HUES48 (cell line): ENCODE data around the gene KCNJ6.
"Not testable (repeated sequence)": the region's sequence is repeated elsewhere in the genome, so short reads cannot be mapped to it uniquely, and the experiment has no call there.

Source experiments
- H3K27ac ChIP-seq: one replicate; pipeline ENCODE4 v1.7.0; 2013; ENCODE audit warnings: low read depth, low read length, inconsistent platforms
- H3K27me3 ChIP-seq: 2 replicates; pipeline ENCODE4 v1.6.1; 2013; ENCODE audit warnings: mild to moderate bottlenecking, low read length; ENCODE audit not compliant: control insufficient read depth, insufficient read depth
- H3K36me3 ChIP-seq: 2 replicates; pipeline ENCODE4 v1.6.1; 2013; ENCODE audit warnings: low read length; ENCODE audit not compliant: control insufficient read depth, insufficient read depth
- H3K4me1 ChIP-seq: 2 replicates; pipeline ENCODE4 v1.6.1; 2013; ENCODE audit warnings: mild to moderate bottlenecking, low read length; ENCODE audit not compliant: control insufficient read depth, insufficient read depth
- H3K4me3 ChIP-seq: 2 replicates; pipeline ENCODE4 v1.5.1; 2013; ENCODE audit warnings: mild to moderate bottlenecking, low read depth, low read length
- H3K9ac ChIP-seq: 2 replicates; pipeline ENCODE4 v1.6.1; 2013; ENCODE audit warnings: mild to moderate bottlenecking, low read depth, low read length, moderate library complexity
- H3K9me3 ChIP-seq: 2 replicates; pipeline ENCODE4 v1.6.1; 2013; ENCODE audit warnings: low read length; ENCODE audit not compliant: control insufficient read depth, insufficient read depth

The KCNJ6 gene

DNA sequence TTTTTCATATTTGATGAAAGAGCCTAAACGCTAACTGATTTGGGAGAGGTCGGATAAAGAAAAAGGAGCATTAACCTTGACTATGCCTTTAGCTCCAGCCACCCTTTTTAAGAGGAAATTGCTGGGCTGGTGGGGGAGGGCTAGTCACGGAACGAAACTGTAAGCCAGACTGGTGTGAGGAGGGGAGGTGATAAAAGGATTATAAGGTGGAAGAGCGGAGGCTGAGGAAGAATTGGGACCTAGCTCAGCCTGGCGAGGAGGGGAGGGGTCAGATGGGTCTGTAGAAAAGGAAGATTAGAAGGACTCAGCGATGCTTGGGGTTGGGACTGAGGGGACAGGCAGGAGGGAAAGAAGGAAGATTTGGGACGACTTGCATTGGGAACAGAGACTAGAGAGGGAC, 325.4 kb downstream of the KCNJ6 start:
- not testable (repeated sequence) for H3K36me3 ChIP-seq, H3K9me3 ChIP-seq, H3K27ac ChIP-seq, H3K27me3 ChIP-seq, H3K9ac ChIP-seq
- peaks cover 32% of the 10 kb centered on the region for H3K4me1 ChIP-seq
- H3K4me3 ChIP-seq: peak overlapping the region; percentile 27

DNA sequence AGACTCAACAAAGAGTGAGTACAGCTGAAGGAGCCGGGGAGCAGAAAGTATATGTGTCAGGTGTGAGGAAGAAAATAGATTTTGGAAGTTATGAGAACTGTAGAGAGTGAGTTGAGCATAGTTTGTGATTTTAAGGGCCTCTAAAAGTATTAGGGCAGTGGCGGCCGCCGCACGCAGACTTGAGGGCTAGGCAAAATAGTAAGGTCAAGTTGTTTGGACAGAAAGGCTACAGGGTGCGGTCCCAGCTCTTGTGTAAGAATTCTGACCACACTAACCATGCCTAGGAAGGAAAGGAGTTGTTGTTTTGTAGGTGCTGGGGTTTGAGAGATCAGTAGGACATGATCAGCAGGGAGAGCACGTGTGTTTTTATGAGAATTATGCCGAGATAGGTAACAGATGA, 327.6 kb downstream of the KCNJ6 start:
- H3K9me3 ChIP-seq, H3K4me3 ChIP-seq, H3K27ac ChIP-seq, H3K27me3 ChIP-seq, H3K9ac ChIP-seq, H3K36me3 ChIP-seq: not testable (repeated sequence)
- peaks cover 21% of the 10 kb centered on the region for H3K4me1 ChIP-seq

DNA sequence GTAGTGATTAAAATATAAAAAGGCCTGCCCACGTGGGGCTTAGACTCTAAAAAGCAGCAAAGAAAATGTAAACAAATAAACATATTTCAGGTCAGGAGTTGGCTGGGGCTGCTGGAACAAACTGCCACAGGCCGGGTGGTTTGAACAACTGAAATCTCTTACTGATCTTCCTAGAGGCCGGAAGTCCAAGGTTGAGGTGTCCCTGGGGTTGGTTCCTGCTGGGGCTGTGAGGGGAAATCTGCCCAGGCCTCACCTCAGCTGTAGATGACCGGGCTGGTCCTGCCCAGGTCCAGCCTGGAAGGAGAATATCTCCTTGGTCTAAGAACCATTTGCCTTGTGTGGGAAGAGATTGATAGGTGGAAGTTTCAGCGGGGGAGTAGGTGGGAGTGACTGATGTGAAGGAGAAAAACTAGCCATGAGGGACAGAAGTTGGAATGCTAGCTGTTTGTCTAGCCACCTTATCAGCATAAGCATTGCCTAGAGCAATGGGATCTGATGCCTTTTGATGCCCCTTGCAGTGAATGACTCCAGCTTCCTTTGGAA, 328.6 kb downstream of the KCNJ6 start:
- Histone ChIP-seq H3K9me3 (no peaks in the 10 kb centered on the region), H3K4me3 (no peak overlapping the region), H3K27ac (no peak overlapping the region), H3K36me3 (no peaks in the 10 kb centered on the region), H3K9ac (no peak overlapping the region), H3K27me3 (no peaks in the 10 kb centered on the region), H3K4me1 (peaks cover 12% of the 10 kb centered on the region)

DNA sequence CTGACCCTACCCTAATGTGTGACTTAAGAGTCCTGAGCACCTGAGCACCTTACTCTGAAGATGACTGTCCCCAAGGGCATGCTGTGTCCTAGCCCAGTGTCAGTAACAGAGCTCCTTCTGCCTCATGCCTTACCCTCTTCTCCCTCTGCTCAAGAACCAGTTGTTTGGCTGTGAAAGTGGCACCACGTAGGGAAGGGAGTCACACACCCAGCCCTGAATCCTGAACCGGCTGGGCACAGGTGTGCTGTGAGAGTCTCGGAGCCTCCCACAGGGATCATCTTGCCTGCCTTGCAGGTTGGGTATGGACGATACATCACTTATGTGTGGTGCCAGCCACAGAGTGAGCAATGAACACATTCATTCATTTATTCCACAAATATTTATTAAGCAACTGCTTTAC, 329.1 kb downstream of the KCNJ6 start:
- Histone ChIP-seq H3K9me3 (no peaks in the 10 kb centered on the region), H3K27ac (no peak overlapping the region), H3K36me3 (no peaks in the 10 kb centered on the region), H3K9ac (no peak overlapping the region), H3K27me3 (no peaks in the 10 kb centered on the region), H3K4me3 (no peak overlapping the region), H3K4me1 (peaks cover 7% of the 10 kb centered on the region; the same call in 1 of the 2 replicates)

DNA sequence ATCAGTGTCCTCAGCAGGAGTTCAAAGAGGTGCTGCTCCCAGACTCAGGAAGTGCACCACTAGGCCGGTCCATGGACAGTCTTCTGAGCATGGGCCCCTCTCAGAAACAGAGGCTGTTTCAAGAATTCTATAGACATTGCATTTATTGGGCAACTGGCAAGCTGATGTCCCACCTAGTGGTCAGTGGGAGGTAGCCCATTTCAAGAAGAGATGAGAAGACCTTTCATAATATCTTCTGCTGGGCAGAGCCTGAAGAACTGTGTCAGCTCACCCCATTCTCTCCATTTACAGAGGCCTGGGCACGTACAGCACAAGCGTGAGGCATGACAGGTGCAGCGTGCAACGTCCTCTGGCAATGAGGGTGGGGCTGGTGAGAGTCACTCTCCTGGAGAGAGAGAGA, 333.7 kb downstream of the KCNJ6 start:
- H3K27ac ChIP-seq: no peak overlapping the region
- H3K27me3 ChIP-seq: no peaks in the 10 kb centered on the region
- no peak overlapping the region for H3K4me3 ChIP-seq
- peaks cover 17% of the 10 kb centered on the region for H3K9me3 ChIP-seq
- no peaks in the 10 kb centered on the region for H3K36me3 ChIP-seq
- H3K4me1 ChIP-seq: no peaks in the 10 kb centered on the region
- no peak overlapping the region for H3K9ac ChIP-seq

DNA sequence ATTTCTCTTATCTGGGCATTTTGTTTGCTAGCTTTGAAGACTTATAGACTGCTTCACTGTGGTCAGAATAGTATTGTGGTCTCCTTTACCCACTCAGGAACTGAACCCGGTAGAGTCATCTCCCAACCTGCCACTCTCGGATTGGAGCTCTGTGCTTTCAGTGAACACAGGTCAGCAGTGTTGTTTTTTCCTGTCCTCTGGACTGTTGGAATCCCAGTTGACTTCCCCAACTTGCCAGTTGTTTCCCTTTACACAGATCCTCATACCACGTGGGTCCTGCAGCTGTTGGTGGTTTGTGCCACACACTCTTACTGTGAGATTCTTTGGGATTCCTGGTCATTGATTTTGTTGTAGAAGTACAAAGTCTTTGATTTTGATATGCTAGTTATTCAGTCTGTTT, 335.6 kb downstream of the KCNJ6 start:
- H3K9ac ChIP-seq: no peak overlapping the region
- H3K27ac ChIP-seq: no peak overlapping the region
- no peaks in the 10 kb centered on the region for H3K36me3 ChIP-seq
- peaks cover 18% of the 10 kb centered on the region for H3K9me3 ChIP-seq
- H3K4me3 ChIP-seq: no peak overlapping the region
- H3K4me1 ChIP-seq: no peaks in the 10 kb centered on the region
- H3K27me3 ChIP-seq: no peaks in the 10 kb centered on the region

DNA sequence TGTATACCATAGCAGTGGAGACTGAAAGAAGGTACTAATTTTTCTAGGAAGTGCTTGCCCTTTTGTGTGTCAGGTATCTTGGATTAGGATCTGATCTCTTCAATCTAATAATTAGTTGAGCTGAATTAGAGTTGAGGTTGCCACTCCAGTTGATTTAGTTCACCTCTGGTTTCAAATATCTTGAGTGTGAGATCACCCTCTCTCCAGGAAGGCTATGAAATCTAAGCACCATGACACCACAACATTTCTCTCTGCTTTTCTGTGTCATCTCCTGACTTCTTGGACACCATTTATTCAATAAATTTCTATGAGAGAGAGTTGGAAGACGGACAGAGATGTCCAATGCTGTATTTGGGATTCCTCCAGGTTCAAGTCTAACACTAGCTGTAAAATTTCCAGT, 336.9 kb downstream of the KCNJ6 start:
- Histone ChIP-seq H3K4me3 (no peak overlapping the region), H3K36me3 (no peaks in the 10 kb centered on the region), H3K9me3 (peaks cover 18% of the 10 kb centered on the region), H3K27ac (no peak overlapping the region), H3K4me1 (no peaks in the 10 kb centered on the region), H3K27me3 (no peaks in the 10 kb centered on the region), H3K9ac (no peak overlapping the region)

DNA sequence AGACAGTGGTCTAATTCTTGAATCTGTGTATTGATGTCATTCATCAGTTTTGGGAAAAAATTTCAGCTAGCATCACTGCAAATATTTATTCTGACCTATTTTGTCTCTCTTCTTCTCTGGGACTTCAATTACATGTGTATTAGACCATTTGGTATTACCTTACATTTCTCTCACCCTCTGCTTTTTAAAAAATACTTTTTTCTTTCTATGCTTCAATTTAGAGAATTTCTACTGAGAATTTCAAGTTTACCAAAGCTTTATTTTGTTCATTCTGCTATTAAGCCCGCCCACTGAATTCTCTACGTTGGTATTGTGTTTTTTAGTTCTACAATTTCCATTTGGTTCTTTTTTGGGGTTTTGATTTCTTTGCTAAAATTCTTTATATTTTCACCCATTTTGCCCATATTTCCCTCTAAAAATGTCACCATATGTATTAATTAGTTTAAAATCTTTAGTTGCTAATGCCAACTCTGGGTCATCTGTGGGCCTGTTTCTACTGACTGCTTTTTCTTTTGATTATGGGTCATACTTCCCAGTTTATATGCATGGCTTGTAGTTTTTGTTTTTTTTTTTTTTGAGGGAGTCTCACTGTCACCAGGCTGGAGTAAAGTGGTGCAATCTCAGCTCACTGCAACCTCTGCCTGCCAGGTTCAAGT, 337.7 kb downstream of the KCNJ6 start:
- no peaks in the 10 kb centered on the region for H3K27me3 ChIP-seq

DNA sequence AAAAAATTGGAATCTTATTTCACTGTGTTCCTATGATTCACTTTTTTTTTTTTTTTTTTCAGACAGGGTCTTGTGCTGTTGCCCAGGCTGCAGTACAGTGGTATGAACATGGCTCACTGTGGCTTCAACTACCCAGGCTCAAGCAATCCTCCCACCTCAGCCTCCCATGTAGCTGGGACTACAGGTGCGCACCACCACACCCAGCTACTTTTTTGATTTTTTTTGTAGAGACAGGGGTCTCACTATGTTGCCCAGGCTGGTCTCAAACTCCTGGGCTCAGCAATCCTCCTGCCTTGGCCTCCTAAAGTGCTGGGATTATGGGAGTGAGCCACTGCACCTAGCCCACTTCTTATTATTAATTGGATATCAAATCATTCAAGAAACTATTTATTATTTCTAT, 339.3 kb downstream of the KCNJ6 start:
- not testable (repeated sequence) for H3K27me3 ChIP-seq, H3K4me1 ChIP-seq, H3K4me3 ChIP-seq, H3K9ac ChIP-seq, H3K27ac ChIP-seq, H3K36me3 ChIP-seq
- peaks cover 18% of the 10 kb centered on the region for H3K9me3 ChIP-seq

More for the DNA sequence above, 337.7 kb downstream of the KCNJ6 start:
- Histone ChIP-seq H3K36me3 (no peaks in the 10 kb centered on the region), H3K4me1 (no peaks in the 10 kb centered on the region), H3K27ac (no peak overlapping the region), H3K9ac (no peak overlapping the region), H3K4me3 (no peak overlapping the region), H3K9me3 (peaks cover 18% of the 10 kb centered on the region)

DNA sequence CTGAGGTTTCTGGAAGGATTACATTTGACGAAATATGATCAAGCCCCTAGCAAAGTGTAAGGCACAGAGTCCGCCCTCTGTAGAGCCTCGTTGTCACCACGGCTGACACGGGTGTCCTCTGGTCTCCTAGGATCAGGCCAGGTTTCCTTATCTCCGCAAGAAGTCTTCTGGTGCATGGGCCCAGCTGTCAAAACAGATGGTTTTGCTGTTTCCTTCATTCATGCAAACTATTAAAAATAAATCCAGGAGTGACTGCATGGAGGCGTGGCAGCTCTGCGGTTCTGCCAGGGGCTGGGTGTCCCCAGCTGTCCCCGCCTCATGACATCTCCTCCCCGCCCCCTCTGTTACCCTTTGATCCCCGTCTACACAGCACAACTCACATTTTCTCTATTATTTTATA, 340.7 kb downstream of the KCNJ6 start:
- Histone ChIP-seq H3K27ac (no peak overlapping the region), H3K36me3 (no peaks in the 10 kb centered on the region), H3K27me3 (no peaks in the 10 kb centered on the region), H3K9me3 (peaks cover 18% of the 10 kb centered on the region), H3K4me3 (no peak overlapping the region), H3K4me1 (no peaks in the 10 kb centered on the region), H3K9ac (no peak overlapping the region)

DNA sequence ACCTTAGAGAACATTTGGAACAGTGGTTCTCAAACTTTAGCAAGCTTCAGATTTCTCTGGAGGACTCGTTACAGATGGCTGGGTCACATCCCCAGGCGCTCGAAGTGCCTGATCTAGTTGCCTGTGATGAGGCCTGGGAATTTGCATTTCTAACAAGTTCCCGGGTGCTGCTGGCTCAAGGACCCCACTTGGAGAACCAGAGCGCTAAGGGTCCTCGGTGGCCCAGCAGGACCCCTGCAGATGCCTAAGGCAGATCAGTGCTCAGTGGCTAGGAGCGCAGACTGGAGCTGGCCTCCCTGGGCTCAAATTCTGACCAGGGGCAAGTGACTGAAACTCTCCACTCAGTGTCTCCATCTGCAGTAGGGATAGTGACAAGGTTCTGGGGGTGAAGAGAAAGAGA, 341.5 kb downstream of the KCNJ6 start:
- no peak overlapping the region for H3K4me3 ChIP-seq
- H3K9me3 ChIP-seq: peaks cover 18% of the 10 kb centered on the region
- H3K9ac ChIP-seq: no peak overlapping the region
- no peaks in the 10 kb centered on the region for H3K4me1 ChIP-seq
- H3K27me3 ChIP-seq: no peaks in the 10 kb centered on the region
- H3K36me3 ChIP-seq: no peaks in the 10 kb centered on the region
- no peak overlapping the region for H3K27ac ChIP-seq
